HepG2 (cell line): ENCODE measurements around the gene YIF1A. TPM values are rescaled to one million over a fixed set of nuclear protein-coding genes. Genes with fewer than 3 reads are reported as not detected.

ENCODE experiments used
- GABPA ChIP-seq, 2 experiments: IDR thresholded peaks; 2 replicates each; pipeline ENCODE4 v1.6.1; 2011 to 2016; ENCODE audit warnings: low read depth in 2 of 2, low read length in 1 of 2, missing biosample characterization in 1 of 2, missing genetic modification characterization in 1 of 2
- HOXA7 ChIP-seq: sonication (generic); formaldehyde crosslinking; IDR thresholded peaks from 2 replicates; pipeline ENCODE4 v1.8.1; 2022; ENCODE audit warnings: mild to moderate bottlenecking, missing genetic modification reagents, moderate library complexity
- IKZF1 ChIP-seq: fragments of 450-650 bp; IDR thresholded peaks from 2 replicates; pipeline ENCODE4 v1.7.1; 2016
- JUN ChIP-seq: sonication (generic); formaldehyde crosslinking; IDR thresholded peaks from 2 replicates; pipeline ENCODE4 v1.4.0; 2020; ENCODE audit warnings: mild to moderate bottlenecking, missing genetic modification reagents
- MED1 ChIP-seq: sonication (generic); formaldehyde crosslinking; IDR thresholded peaks from 2 replicates; pipeline ENCODE4 v1.4.0; 2020; ENCODE audit warnings: missing genetic modification reagents
- PRDM10 ChIP-seq: sonication (generic); formaldehyde crosslinking; IDR thresholded peaks from 2 replicates; pipeline ENCODE4 v1.4.0; 2020; ENCODE audit warnings: low read depth, missing genetic modification reagents
- SNAI1 ChIP-seq: sonication (generic); formaldehyde crosslinking; IDR thresholded peaks from 2 replicates; pipeline ENCODE4 v1.5.0; 2020; ENCODE audit warnings: mild to moderate bottlenecking, missing genetic modification reagents, borderline replicate concordance
- SP2 ChIP-seq: sonication (generic); formaldehyde crosslinking; IDR thresholded peaks from 2 replicates; pipeline ENCODE4 v1.5.1; 2020; ENCODE audit warnings: mild to moderate bottlenecking, missing genetic modification reagents
- ZBTB7B ChIP-seq: sonication (generic); formaldehyde crosslinking; IDR thresholded peaks from 2 replicates; pipeline ENCODE4 v1.4.0; 2020; ENCODE audit warnings: missing genetic modification reagents
- ZMAT5 ChIP-seq: sonication (generic); formaldehyde crosslinking; IDR thresholded peaks from 2 replicates; pipeline ENCODE4 v1.5.0; 2020; ENCODE audit warnings: mild to moderate bottlenecking, low read depth, missing genetic modification reagents, borderline replicate concordance
- ZNF101 ChIP-seq: sonication (generic); formaldehyde crosslinking; IDR thresholded peaks from 2 replicates; pipeline ENCODE4 v1.4.0; 2020; ENCODE audit warnings: mild to moderate bottlenecking, low read depth, missing genetic modification reagents, borderline replicate concordance
- ZNF136 ChIP-seq: sonication (generic); formaldehyde crosslinking; IDR thresholded peaks from 2 replicates; pipeline ENCODE4 v1.8.1; 2022; ENCODE audit warnings: low read depth, mild to moderate bottlenecking, moderate library complexity, missing genetic modification reagents
- ZNF235 ChIP-seq: sonication (generic); formaldehyde crosslinking; IDR thresholded peaks from 2 replicates; pipeline ENCODE4 v1.8.1; 2023; ENCODE audit warnings: mild to moderate bottlenecking, missing genetic modification reagents, borderline replicate concordance
- ZNF264 ChIP-seq: sonication (generic); formaldehyde crosslinking; IDR thresholded peaks from 2 replicates; pipeline ENCODE4 v1.4.0; 2020; ENCODE audit warnings: missing genetic modification reagents
- ZNF496 ChIP-seq: sonication (generic); formaldehyde crosslinking; IDR thresholded peaks from 2 replicates; pipeline ENCODE4 v1.8.1; 2023; ENCODE audit warnings: mild to moderate bottlenecking, moderate library complexity, missing genetic modification reagents; ENCODE audit not compliant: insufficient replicate concordance
- ZNF605 ChIP-seq: sonication (generic); formaldehyde crosslinking; IDR thresholded peaks from 2 replicates; pipeline ENCODE4 v1.8.0; 2022; ENCODE audit warnings: mild to moderate bottlenecking, missing genetic modification reagents
- ZNF609 ChIP-seq: sonication (generic); formaldehyde crosslinking; IDR thresholded peaks from 2 replicates; pipeline ENCODE4 v1.4.0; 2020; ENCODE audit warnings: mild to moderate bottlenecking, missing genetic modification reagents, borderline replicate concordance
- ZNF703 ChIP-seq: sonication (generic); formaldehyde crosslinking; IDR thresholded peaks from 2 replicates; pipeline ENCODE4 v1.5.1; 2020; ENCODE audit warnings: missing genetic modification reagents, mild to moderate bottlenecking, moderate library complexity, borderline replicate concordance
- polyA plus RNA-seq, 8 experiments: library from polyadenylated mRNA; depleted of rRNA in 3 of 8; stranded (reverse) in 7 of 8; unstranded in 1 of 8; fragments of >200 nt; fragmentation: Illumina TruSeq in 4 of 8; extraction: Trizol in 4 of 8; gene quantifications; 2 replicates each; pipeline versions ENCODE4 v1.2.1 to v1.2.3, GENCODE V29; 2011 to 2016; ENCODE audit warnings: low read depth in 4 of 8, missing spikeins in 1 of 8, mixed read lengths in 1 of 8; ENCODE audit not compliant: insufficient read depth in 1 of 8
- total RNA-seq, 5 experiments: library from RNA; depleted of rRNA; stranded (reverse); fragments of >200 nt; fragmentation: Illumina TruSeq; extraction: Trizol; gene quantifications; 2 replicates each; pipeline ENCODE4 v1.2.3, GENCODE V29; 2016; ENCODE audit warnings: low read depth in 1 of 5
- TF ChIP-seq, protein P1 (sequence below): IDR thresholded peaks from 2 replicates; pipeline ENCODE4 v1.6.1; 2016; ENCODE audit warnings: mild to moderate bottlenecking, missing biosample characterization, missing genetic modification reagents

Gene YIF1A
- total and polyA plus RNA-seq, 2 of the 13 experiments (the other 11 are each of a cell fraction or from before 2014, with no cell fraction given) = 133 to 145 TPM

GRCh38 chr11:66282468-66283455, 6.2 kb downstream of the YIF1A start (continued):
- TF ChIP-seq PRDM10 = no peak
- TF ChIP-seq HOXA7 (CRISPR knock-in tag) = no peak
- TF ChIP-seq ZNF605 (CRISPR knock-in tag) = peak; percentile 72; the same call in 1 of the 2 replicates
- no peak for TF ChIP-seq ZNF264 (CRISPR knock-in tag)
- TF ChIP-seq IKZF1 = no peak
- TF ChIP-seq ZNF609 (CRISPR knock-in tag) = no peak; the same call in 1 of the 2 replicates
- TF ChIP-seq SNAI1 (CRISPR knock-in tag) = no peak
- TF ChIP-seq, protein P1, sequence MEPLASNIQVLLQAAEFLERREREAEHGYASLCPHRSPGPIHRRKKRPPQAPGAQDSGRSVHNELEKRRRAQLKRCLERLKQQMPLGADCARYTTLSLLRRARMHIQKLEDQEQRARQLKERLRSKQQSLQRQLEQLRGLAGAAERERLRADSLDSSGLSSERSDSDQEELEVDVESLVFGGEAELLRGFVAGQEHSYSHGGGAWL (CRISPR knock-in tag) = peak; percentile 51; the same call in 1 of the 2 replicates
- no peak for TF ChIP-seq GABPA (IDR thresholded peaks at IDR 0.05; ENCODE audit: low read depth, low read length)
- TF ChIP-seq GABPA (CRISPR knock-in tag; IDR thresholded peaks at IDR 0.05; ENCODE audit: low read depth) = no peak
- TF ChIP-seq ZNF136 (CRISPR knock-in tag) = no peak
- TF ChIP-seq ZNF703 (CRISPR knock-in tag) = no peak
- no peak for TF ChIP-seq ZNF496 (CRISPR knock-in tag)
- TF ChIP-seq ZNF235 (CRISPR knock-in tag) = no peak
- no peak for TF ChIP-seq ZMAT5 (CRISPR knock-in tag)
- TF ChIP-seq MED1 = no peak
- TF ChIP-seq SP2 (CRISPR knock-in tag) = no peak
- no peak for TF ChIP-seq ZBTB7B (CRISPR knock-in tag)
- no peak for TF ChIP-seq JUN
- TF ChIP-seq ZNF101 = no peak
